HUES64 (cell line): Measurements from ENCODE around the gene SYF2. TPM values are rescaled to one million over a fixed set of nuclear protein-coding genes. Genes with fewer than 3 reads are reported as not detected.
A peak's percentile ranks its signal among the peaks of the same experiment; 100 is the strongest.
"Not testable (repeated sequence)": the region's sequence is repeated elsewhere in the genome, so short reads cannot be mapped to it uniquely, and the experiment has no call there.

ENCODE experiments used
- H3K27ac ChIP-seq: 2 replicates; pipeline ENCODE4 v1.7.0; 2013; ENCODE audit warnings: low read depth, low read length, inconsistent platforms
- H3K27me3 ChIP-seq: 2 replicates; pipeline ENCODE4 v1.6.1; 2013; ENCODE audit warnings: mild to moderate bottlenecking, low read length; ENCODE audit not compliant: insufficient read depth
- H3K36me3 ChIP-seq: 2 replicates; pipeline ENCODE4 v1.6.1; 2013; ENCODE audit warnings: mild to moderate bottlenecking, low read length; ENCODE audit not compliant: insufficient read depth
- H3K4me1 ChIP-seq: 2 replicates; pipeline ENCODE4 v1.6.1; 2013; ENCODE audit warnings: mild to moderate bottlenecking, low read length, moderate library complexity; ENCODE audit not compliant: insufficient read depth
- H3K4me3 ChIP-seq: 2 replicates; pipeline ENCODE4 v1.5.1; 2013; ENCODE audit warnings: mild to moderate bottlenecking, low read length, moderate library complexity
- H3K9ac ChIP-seq: 2 replicates; pipeline ENCODE4 v1.6.1; 2013; ENCODE audit warnings: mild to moderate bottlenecking, low read depth, low read length
- H3K9me3 ChIP-seq: 2 replicates; pipeline ENCODE4 v1.6.1; 2013; ENCODE audit warnings: low read depth, low read length; ENCODE audit not compliant: insufficient read depth
- WGBS: fragments of 150-250, 120-280 bp; methylation state at CpG from one replicate; pipeline ENCODE4 v1.1.7; 2013; ENCODE audit warnings: missing lambda C conversion rate; 5-methylcytosine and 5-hydroxymethylcytosine counted together
- polyA plus RNA-seq, 2 experiments: library from polyadenylated mRNA; stranded (reverse); fragments of 50-300 nt; gene quantifications; one replicate each; pipeline ENCODE4 v1.2.3, GENCODE V29; 2013

SYF2 gene
- 40.6 TPM for polyA plus RNA-seq (2013, experiment 1 of 2)
- 41.0 TPM for polyA plus RNA-seq (2013, experiment 2 of 2)

- Histone ChIP-seq H3K27me3 (no peaks in the 10 kb centered on the region), H3K27ac (peak within 1 kb of the TSS; percentile 90), H3K4me1 (no peaks in the 10 kb centered on the region), H3K9ac (peak within 1 kb of the TSS; percentile 90), H3K36me3 (peaks cover 44% of the 10 kb centered on the region), H3K9me3 (no peaks in the 10 kb centered on the region), H3K4me3 (peak within 1 kb of the TSS; percentile 84)
- under 1% methylated on average over 54 of the region's 54 CpGs for WGBS
These were observed at the start of gene SYF2 for GRCh38 chr1:25232027-25232865. Gene SYF2, minus strand, starts transcription at chr1:25232502. Its CDS starts 35 bp downstream, at chr1:25232467.

GRCh38 chr1:25279693-25280111, 47.4 kb upstream of the SYF2 start:
- H3K27me3 ChIP-seq, H3K4me1 ChIP-seq, H3K27ac ChIP-seq, H3K9ac ChIP-seq, H3K4me3 ChIP-seq, H3K9me3 ChIP-seq, H3K36me3 ChIP-seq: not testable (repeated sequence)
- WGBS, result 92% methylated on average over 4 of the region's 5 CpGs

- 87% methylated on average over 4 of the region's 8 CpGs for WGBS
- H3K27ac ChIP-seq, H3K9me3 ChIP-seq, H3K4me1 ChIP-seq, H3K9ac ChIP-seq, H3K4me3 ChIP-seq, H3K27me3 ChIP-seq, H3K36me3 ChIP-seq: not testable (repeated sequence)
These were observed 46.5 kb upstream of the SYF2 start for GRCh38 chr1:25278790-25279189.

GRCh38 chr1:25278358-25278757, 46.1 kb upstream of the SYF2 start:
- H3K36me3 ChIP-seq, H3K9me3 ChIP-seq, H3K27ac ChIP-seq, H3K4me3 ChIP-seq, H3K9ac ChIP-seq, H3K27me3 ChIP-seq, H3K4me1 ChIP-seq: not testable (repeated sequence)
- 69% methylated on average over 2 of the region's 2 CpGs for WGBS

GRCh38 chr1:25277295-25277694, 45.0 kb upstream of the SYF2 start:
- H3K36me3 ChIP-seq, H3K9me3 ChIP-seq, H3K9ac ChIP-seq, H3K4me3 ChIP-seq, H3K27me3 ChIP-seq, H3K4me1 ChIP-seq, H3K27ac ChIP-seq: not testable (repeated sequence)
- 91% methylated on average over 1 of the region's 1 CpG for WGBS

GRCh38 chr1:25275648-25276047, 43.3 kb upstream of the SYF2 start:
- H3K4me3 ChIP-seq, result not testable (repeated sequence)

GRCh38 chr1:25272238-25272637, 39.9 kb upstream of the SYF2 start, which contains the start of gene RHD:
Gene RHD, plus strand, starts transcription at chr1:25272509. Its CDS starts 39 bp downstream, at chr1:25272548.
- H3K4me1 ChIP-seq, H3K27me3 ChIP-seq, H3K4me3 ChIP-seq, H3K9me3 ChIP-seq, H3K36me3 ChIP-seq, H3K9ac ChIP-seq: not testable (repeated sequence)
- H3K27ac ChIP-seq, result peak within 1 kb of the TSS; percentile 49; the same call in 1 of the 2 replicates
- WGBS, result 67% methylated on average over 6 of the region's 8 CpGs

More at GRCh38 chr1:25275648-25276047, 43.3 kb upstream of the SYF2 start:
- 94% methylated on average over 2 of the region's 4 CpGs for WGBS
- H3K9ac ChIP-seq, H3K27ac ChIP-seq, H3K9me3 ChIP-seq, H3K4me1 ChIP-seq, H3K27me3 ChIP-seq, H3K36me3 ChIP-seq: not testable (repeated sequence)

GRCh38 chr1:25268143-25268760, 36.0 kb upstream of the SYF2 start:
- not testable (repeated sequence) for H3K4me1 ChIP-seq, H3K9ac ChIP-seq, H3K27me3 ChIP-seq, H3K9me3 ChIP-seq, H3K27ac ChIP-seq, H3K36me3 ChIP-seq
- peak overlapping the region; percentile 54 for H3K4me3 ChIP-seq
- 62% methylated on average over 12 of the region's 14 CpGs for WGBS

- not testable (repeated sequence) for H3K9me3 ChIP-seq, H3K27me3 ChIP-seq, H3K36me3 ChIP-seq, H3K4me1 ChIP-seq
- 0% methylated on average over 29 of the region's 56 CpGs for whole genome bisulfite sequencing
- H3K9ac ChIP-seq, result peak overlapping the region; percentile 52; the same call in 1 of the 2 replicates
- H3K27ac ChIP-seq, result peak overlapping the region; percentile 87; the same call in 1 of the 2 replicates
- peak overlapping the region; percentile 54 for H3K4me3 ChIP-seq
These were observed 35.2 kb upstream of the SYF2 start for GRCh38 chr1:25267288-25268142.

GRCh38 chr1:25266554-25267287, 34.4 kb upstream of the SYF2 start:
- not testable (repeated sequence) for H3K36me3 ChIP-seq, H3K4me1 ChIP-seq, H3K27ac ChIP-seq, H3K9me3 ChIP-seq, H3K27me3 ChIP-seq
- Histone ChIP-seq H3K4me3 (peak overlapping the region; percentile 70), H3K9ac (peak overlapping the region; percentile 63)
- under 1% methylated on average over 24 of the region's 45 CpGs for WGBS
